Upper lobe of left lung (tissue), 6 donors: Measurements from ENCODE around the gene NCBP3. TPM values are rescaled to one million over a fixed set of nuclear protein-coding genes. Genes with fewer than 3 reads are reported as not detected.
A peak's percentile ranks its signal among the peaks of the same experiment; 100 is the strongest.

ENCODE experiments used
- ATAC-seq, 2 donors: fragments of 200-7000 bp; cut with Tn5 transposase; one replicate each; pipeline ENCODE4 v1.9.1; 2022; ENCODE audit warnings: mild to moderate bottlenecking in 2 of 2, moderate library complexity in 2 of 2; ENCODE audit not compliant: low FRiP score in 2 of 2
- DNase-seq, 2 donors: peaks; one replicate each; pipeline ENCODE4 v3.0.0-alpha.2; 2019 to 2020
- H3K27ac ChIP-seq, 4 donors: fragments of 200-600 bp; sonication (generic); one replicate each; pipeline ENCODE4 v1.5.1; 2016 to 2019
- H3K27me3 ChIP-seq, 4 donors: fragments of 200-600 bp; sonication (generic); one replicate each; pipeline ENCODE4 v1.5.1; 2017 to 2019
- H3K36me3 ChIP-seq, 4 donors: fragments of 200-600 bp; sonication (generic); one replicate each; pipeline ENCODE4 v1.5.1; 2016 to 2019
- H3K4me1 ChIP-seq, 4 donors: fragments of 200-600 bp; sonication (generic); one replicate each; pipeline ENCODE4 v1.5.1; 2018 to 2019
- H3K4me3 ChIP-seq, 4 donors: fragments of 200-600 bp; sonication (generic); one replicate each; pipeline ENCODE4 v1.5.1; 2017 to 2019; ENCODE audit warnings: mild to moderate bottlenecking in 2 of 4, moderate library complexity in 1 of 4
- H3K9me3 ChIP-seq, 4 donors: fragments of 200-600 bp; sonication (generic); one replicate each; pipeline ENCODE4 v1.5.1; 2018 to 2019
- EP300 ChIP-seq, 4 donors: sonication (generic); formaldehyde crosslinking; IDR thresholded peaks; one replicate each; pipeline ENCODE4 v1.5.1; 2017; ENCODE audit warnings: antibody characterized with exemption in 4 of 4, control low read depth in 2 of 4
- POLR2A ChIP-seq, 4 donors: fragments of 450-650 bp; IDR thresholded peaks; one replicate each; pipeline ENCODE4 v1.5.1; 2016 to 2017; ENCODE audit warnings: antibody characterized with exemption in 4 of 4, mild to moderate bottlenecking in 2 of 4
- POLR2AphosphoS5 ChIP-seq, 2 donors: sonication (generic); formaldehyde crosslinking; IDR thresholded peaks; one replicate each; pipeline ENCODE4 v1.5.1; 2017; ENCODE audit warnings: antibody characterized with exemption in 2 of 2
- WGBS, 2 donors: methylation state at CpG; one replicate each; pipeline ENCODE4 v1.1.5; 2017 to 2018; 5-methylcytosine and 5-hydroxymethylcytosine counted together
- total RNA-seq, 6 donors: library from RNA; depleted of rRNA in 4 of 6; stranded (reverse); fragments of >200 nt in 4 of 6; gene quantifications; one replicate each; pipeline versions ENCODE4 v1.1.0 to v1.2.1, GENCODE V29; 2016 to 2021
- TF ChIP-seq, protein P1 (sequence below), 6 experiments: fragments of 450-650 bp in 4 of 6; fragments of 200-600 bp in 2 of 6; sonication (generic) in 2 of 6; IDR thresholded peaks; one replicate each; pipeline ENCODE4 v1.5.1; 2016 to 2019; ENCODE audit warnings: antibody characterized with exemption in 6 of 6
- donor health status: DM: no; HTN: no; CAD: no; lungs with moderate emphysema.
- donor health status: DM: no; HTN: yes; CAD: no; lungs with severe emphysema.

NCBP3 gene
- total RNA-seq, 6 donors from 2014 or later = 17.3 to 43.0 (median 32.5) TPM

- DNase-seq (no peak), ATAC-seq (no peak)
- no peaks in the 10 kb centered on the region for H3K4me1 ChIP-seq
- no peaks in the 10 kb centered on the region for H3K9me3 ChIP-seq
- TF ChIP-seq POLR2AphosphoS5 (IDR thresholded peaks at IDR 0.05) (no peak), POLR2A (IDR thresholded peaks at IDR 0.05) (no peak), EP300 (IDR thresholded peaks at IDR 0.05) (no peak)
- TF ChIP-seq, protein P1, sequence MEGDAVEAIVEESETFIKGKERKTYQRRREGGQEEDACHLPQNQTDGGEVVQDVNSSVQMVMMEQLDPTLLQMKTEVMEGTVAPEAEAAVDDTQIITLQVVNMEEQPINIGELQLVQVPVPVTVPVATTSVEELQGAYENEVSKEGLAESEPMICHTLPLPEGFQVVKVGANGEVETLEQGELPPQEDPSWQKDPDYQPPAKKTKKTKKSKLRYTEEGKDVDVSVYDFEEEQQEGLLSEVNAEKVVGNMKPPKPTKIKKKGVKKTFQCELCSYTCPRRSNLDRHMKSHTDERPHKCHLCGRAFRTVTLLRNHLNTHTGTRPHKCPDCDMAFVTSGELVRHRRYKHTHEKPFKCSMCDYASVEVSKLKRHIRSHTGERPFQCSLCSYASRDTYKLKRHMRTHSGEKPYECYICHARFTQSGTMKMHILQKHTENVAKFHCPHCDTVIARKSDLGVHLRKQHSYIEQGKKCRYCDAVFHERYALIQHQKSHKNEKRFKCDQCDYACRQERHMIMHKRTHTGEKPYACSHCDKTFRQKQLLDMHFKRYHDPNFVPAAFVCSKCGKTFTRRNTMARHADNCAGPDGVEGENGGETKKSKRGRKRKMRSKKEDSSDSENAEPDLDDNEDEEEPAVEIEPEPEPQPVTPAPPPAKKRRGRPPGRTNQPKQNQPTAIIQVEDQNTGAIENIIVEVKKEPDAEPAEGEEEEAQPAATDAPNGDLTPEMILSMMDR (IDR thresholded peaks at IDR 0.05) = no peak
- WGBS, 2 donors = 83 to 87% methylated on average over 8 of the region's 8 CpGs
- no peak overlapping the region for H3K4me3 ChIP-seq
- no peak overlapping the region for H3K27ac ChIP-seq
- no peaks in the 10 kb centered on the region for H3K27me3 ChIP-seq
- no peaks in the 10 kb centered on the region for H3K36me3 ChIP-seq
Measured at GRCh38 chr17:3782751-3783150, 63.3 kb downstream of the NCBP3 start.

DNA sequence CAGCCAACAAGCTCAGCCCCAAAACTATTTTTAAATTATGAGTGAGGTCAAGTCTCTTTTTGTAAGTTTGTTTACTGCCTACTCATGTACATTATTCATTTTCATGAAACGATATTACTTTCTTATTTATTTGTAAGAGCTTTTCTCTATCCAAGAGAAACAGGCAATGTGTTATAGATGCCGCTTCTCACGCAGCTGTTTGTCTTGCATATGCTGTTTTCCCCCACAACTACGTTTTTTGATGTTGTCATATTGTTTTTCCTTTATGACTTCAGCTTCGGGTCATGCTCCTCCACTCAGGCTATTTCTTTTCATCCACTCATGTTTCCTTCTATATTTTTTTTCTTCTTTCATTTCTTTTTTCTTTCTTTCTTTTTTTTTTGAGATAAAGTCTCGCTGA, 65.1 kb downstream of the NCBP3 start:
- ATAC-seq (no peak), DNase-seq (no peak)
- Histone ChIP-seq H3K4me1 (no peaks in the 10 kb centered on the region), H3K4me3 (no peak overlapping the region), H3K36me3 (no peaks in the 10 kb centered on the region), H3K27ac (no peak overlapping the region), H3K27me3 (no peaks in the 10 kb centered on the region), H3K9me3 (no peaks in the 10 kb centered on the region)
- 76 to 79% methylated on average over 6 of the region's 6 CpGs for WGBS, 2 donors
- no peak for TF ChIP-seq POLR2AphosphoS5 (IDR thresholded peaks at IDR 0.05)

DNA sequence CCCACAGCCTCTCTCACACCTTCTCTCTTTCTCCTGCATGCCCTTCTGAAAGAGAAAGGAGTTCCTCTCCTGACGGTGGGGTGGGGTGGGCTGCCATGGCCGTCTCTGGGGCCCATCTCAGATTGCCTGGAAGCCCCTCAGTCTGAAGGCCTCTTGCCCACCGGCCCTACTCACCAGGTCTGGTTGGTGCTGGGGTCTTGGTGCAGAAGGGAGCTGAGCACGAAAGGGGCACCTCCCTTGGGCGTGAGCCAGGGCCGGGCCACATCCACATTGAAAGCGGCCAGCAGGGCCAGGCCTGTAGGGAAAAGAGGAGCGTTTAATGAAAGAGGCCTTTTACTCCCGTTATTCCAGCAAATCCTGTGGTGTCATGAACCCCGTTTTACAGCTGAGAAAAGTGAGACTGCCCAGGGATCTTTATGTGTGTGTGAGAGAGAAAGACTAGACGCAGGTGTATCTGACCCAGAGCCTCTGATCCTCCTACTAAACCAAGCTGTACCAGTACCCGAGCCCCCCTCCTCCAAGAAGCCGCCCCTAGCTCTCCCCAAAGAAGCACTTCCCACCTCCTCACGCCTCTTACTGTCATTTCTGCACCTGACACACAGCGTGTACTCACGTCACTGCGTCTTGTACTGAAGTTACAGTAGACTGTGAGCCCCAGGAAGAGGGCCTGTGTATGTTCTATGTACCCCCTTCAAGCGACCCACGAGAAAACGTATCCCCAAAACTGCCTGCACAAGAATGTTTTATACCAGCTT, 68.5 kb downstream of the NCBP3 start:
- WGBS, 2 donors = 90 to 92% methylated on average over 19 to 20 of the region's 20 CpGs
- TF ChIP-seq EP300 (IDR thresholded peaks at IDR 0.05) (no peak), POLR2A (IDR thresholded peaks at IDR 0.05) (no peak), POLR2AphosphoS5 (IDR thresholded peaks at IDR 0.05) (no peak)
- TF ChIP-seq, protein P1 (IDR thresholded peaks at IDR 0.05) = no peak
- no peaks in the 10 kb centered on the region for H3K36me3 ChIP-seq
- DNase-seq = no peak
- H3K4me1 ChIP-seq = no peaks in the 10 kb centered on the region
- no peak overlapping the region for H3K4me3 ChIP-seq
- H3K9me3 ChIP-seq = no peaks in the 10 kb centered on the region
- peak in 1 of 2 donors; percentile 59 for ATAC-seq
- H3K27ac ChIP-seq = no peak overlapping the region
- no peaks in the 10 kb centered on the region for H3K27me3 ChIP-seq

DNA sequence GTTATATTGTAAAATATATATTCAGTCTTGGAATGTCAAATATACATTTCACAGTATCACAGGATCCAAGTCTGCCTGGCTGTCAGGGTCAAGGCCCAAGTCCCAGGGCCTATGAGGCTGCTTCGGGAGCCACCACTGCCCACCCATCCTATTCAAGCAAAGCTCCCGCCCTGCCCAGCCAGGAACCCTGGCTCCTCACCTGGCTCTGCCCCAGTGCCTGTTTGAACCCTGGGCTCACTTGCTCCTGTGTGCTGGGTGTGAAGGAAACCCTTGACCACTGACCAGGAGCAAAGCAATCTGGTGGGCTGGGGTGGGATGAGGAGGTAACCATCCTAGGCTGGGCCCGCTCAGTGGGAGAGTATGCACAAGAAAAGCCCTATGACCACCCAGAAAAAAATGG, 72.1 kb downstream of the NCBP3 start:
- Histone ChIP-seq H3K36me3 (no peaks in the 10 kb centered on the region), H3K4me1 (no peaks in the 10 kb centered on the region), H3K4me3 (no peak overlapping the region), H3K9me3 (no peaks in the 10 kb centered on the region), H3K27ac (no peak overlapping the region), H3K27me3 (no peaks in the 10 kb centered on the region)
- 92 to 93% methylated on average over 3 of the region's 3 CpGs for WGBS, 2 donors
- ATAC-seq (no peak), DNase-seq (no peak)
- TF ChIP-seq, protein P1 (IDR thresholded peaks at IDR 0.05) = no peak
- TF ChIP-seq EP300 (IDR thresholded peaks at IDR 0.05) (no peak), POLR2A (IDR thresholded peaks at IDR 0.05) (no peak), POLR2AphosphoS5 (IDR thresholded peaks at IDR 0.05) (no peak)

GRCh38 chr17:3773511-3773910, 72.5 kb downstream of the NCBP3 start:
- 78 to 80% methylated on average over 5 of the region's 5 CpGs for whole genome bisulfite sequencing, 2 donors
- ATAC-seq (no peak), DNase-seq (no peak)
- Histone ChIP-seq H3K4me1 (no peaks in the 10 kb centered on the region), H3K4me3 (no peak overlapping the region), H3K36me3 (no peaks in the 10 kb centered on the region), H3K9me3 (no peaks in the 10 kb centered on the region), H3K27me3 (no peaks in the 10 kb centered on the region), H3K27ac (no peak overlapping the region)
- TF ChIP-seq EP300 (IDR thresholded peaks at IDR 0.05) = no peak
- TF ChIP-seq, protein P1 (IDR thresholded peaks at IDR 0.05) = no peak
